Kidney epithelial cell (primary cell): ENCODE results near the gene OPHN1. TPM values are rescaled to one million over a fixed set of nuclear protein-coding genes. Genes with fewer than 3 reads are reported as not detected.

ENCODE experiments used
- DNase-seq: peaks from one replicate; pipeline ENCODE4 v3.0.0-alpha.2; 2010; ENCODE audit warnings: low read depth
- H3K27me3 ChIP-seq: 2 replicates; pipeline ENCODE4 v1.6.0; 2011; ENCODE audit warnings: low read length; ENCODE audit not compliant: control insufficient read depth, insufficient read depth
- H3K36me3 ChIP-seq: 2 replicates; pipeline ENCODE4 v1.5.1; 2011; ENCODE audit warnings: low read length; ENCODE audit not compliant: control insufficient read depth, insufficient read depth
- H3K4me3 ChIP-seq: 2 replicates; pipeline ENCODE4 v1.5.1; 2011; ENCODE audit warnings: low read depth, mild to moderate bottlenecking, control low read depth, low read length
- total RNA-seq: library from RNA; depleted of rRNA; stranded (reverse); fragments of >200 nt; gene quantifications from 2 replicates; pipeline ENCODE4 v1.2.3, GENCODE V29; 2015
- TF ChIP-seq, protein P1 (sequence below): IDR thresholded peaks from 2 replicates; pipeline ENCODE4 v1.5.1; 2011; ENCODE audit warnings: mild to moderate bottlenecking, moderate library complexity, low read length, control low read depth, inconsistent platforms; ENCODE audit not compliant: insufficient read depth, poor library complexity, severe bottlenecking

The OPHN1 gene
- total RNA-seq, 1 donor from 2014 or later = 6.9 TPM

DNA sequence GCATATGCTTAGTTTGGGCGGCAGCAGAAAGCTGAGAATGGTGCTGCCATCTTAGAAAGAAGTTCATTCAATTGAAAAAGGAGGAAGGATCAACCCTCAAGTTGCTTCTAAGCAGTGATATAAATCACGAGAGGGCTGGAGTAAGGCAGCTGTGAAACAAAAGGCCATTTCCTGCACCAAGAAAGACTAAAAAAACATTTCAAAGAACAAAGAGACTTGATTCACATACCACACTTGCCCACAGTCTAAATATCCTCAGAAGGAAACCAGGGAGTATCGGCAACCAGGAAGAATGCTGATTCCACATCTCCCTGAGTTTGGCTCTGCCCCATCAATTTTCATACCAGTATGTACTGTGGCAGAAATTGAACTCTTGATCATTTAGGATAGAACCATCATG, 240.1 kb downstream of the OPHN1 start:
- DNase-seq = no peak
- no peaks in the 10 kb centered on the region for H3K27me3 ChIP-seq
- H3K36me3 ChIP-seq = no peaks in the 10 kb centered on the region
- TF ChIP-seq, protein P1, sequence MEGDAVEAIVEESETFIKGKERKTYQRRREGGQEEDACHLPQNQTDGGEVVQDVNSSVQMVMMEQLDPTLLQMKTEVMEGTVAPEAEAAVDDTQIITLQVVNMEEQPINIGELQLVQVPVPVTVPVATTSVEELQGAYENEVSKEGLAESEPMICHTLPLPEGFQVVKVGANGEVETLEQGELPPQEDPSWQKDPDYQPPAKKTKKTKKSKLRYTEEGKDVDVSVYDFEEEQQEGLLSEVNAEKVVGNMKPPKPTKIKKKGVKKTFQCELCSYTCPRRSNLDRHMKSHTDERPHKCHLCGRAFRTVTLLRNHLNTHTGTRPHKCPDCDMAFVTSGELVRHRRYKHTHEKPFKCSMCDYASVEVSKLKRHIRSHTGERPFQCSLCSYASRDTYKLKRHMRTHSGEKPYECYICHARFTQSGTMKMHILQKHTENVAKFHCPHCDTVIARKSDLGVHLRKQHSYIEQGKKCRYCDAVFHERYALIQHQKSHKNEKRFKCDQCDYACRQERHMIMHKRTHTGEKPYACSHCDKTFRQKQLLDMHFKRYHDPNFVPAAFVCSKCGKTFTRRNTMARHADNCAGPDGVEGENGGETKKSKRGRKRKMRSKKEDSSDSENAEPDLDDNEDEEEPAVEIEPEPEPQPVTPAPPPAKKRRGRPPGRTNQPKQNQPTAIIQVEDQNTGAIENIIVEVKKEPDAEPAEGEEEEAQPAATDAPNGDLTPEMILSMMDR = no peak
- H3K4me3 ChIP-seq = no peak overlapping the region

DNA sequence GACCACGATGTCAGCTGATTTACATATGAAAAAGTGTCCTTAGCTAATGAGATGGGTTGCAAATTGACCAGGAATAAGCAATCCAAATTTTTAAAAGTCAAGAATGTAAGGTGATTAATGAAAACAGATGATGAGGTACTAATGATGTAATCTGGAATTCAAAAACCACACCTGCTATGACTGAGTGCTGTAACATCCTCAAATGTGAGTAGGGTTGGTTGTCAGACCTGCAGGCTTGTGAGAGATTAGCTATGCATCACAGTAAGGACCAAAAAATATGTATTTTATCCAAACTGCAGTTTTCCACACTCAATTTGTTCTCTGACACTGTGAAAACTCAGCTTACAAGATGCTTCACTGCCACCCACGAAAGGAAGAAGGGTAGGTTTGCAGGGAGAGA, 242.5 kb downstream of the OPHN1 start:
- no peak for DNase-seq
- Histone ChIP-seq H3K36me3 (no peaks in the 10 kb centered on the region), H3K4me3 (no peak overlapping the region), H3K27me3 (no peaks in the 10 kb centered on the region)
- TF ChIP-seq, protein P1 = no peak

DNA sequence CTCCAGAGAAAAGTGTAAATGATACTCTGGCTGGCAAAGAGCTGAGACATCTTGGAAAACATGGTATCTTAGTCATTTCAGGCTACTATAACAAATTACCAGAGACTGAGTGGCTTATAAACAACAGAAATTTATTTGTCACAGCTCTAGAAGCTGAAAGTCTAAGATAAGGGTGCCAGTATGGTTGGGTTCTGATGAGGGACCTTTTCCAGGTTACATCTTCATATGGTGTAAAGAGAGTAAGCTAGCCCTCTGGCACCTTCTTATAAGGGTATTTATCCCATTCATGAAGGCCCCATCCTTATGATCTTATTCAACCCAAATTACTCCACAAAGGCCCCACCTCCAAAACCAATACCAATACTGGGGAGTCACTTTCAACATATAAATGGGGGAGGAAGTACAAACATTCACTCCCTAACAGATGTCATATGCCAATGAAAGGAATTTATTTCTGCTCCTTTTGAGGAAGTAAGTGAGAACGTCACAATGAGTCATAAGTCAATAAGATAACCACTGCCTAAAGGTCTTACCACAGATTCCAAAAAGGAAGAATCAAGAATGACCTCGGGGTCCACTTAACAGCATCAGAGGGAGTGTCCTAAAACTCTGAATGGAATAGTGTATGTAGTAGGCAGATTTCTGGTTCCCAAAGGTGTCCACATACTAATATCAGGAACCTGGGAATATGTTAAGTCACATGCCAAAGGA, 246.6 kb downstream of the OPHN1 start:
- H3K4me3 ChIP-seq = no peak overlapping the region
- H3K27me3 ChIP-seq = no peaks in the 10 kb centered on the region
- H3K36me3 ChIP-seq = no peaks in the 10 kb centered on the region
- DNase-seq = no peak
- TF ChIP-seq, protein P1 = no peak

DNA sequence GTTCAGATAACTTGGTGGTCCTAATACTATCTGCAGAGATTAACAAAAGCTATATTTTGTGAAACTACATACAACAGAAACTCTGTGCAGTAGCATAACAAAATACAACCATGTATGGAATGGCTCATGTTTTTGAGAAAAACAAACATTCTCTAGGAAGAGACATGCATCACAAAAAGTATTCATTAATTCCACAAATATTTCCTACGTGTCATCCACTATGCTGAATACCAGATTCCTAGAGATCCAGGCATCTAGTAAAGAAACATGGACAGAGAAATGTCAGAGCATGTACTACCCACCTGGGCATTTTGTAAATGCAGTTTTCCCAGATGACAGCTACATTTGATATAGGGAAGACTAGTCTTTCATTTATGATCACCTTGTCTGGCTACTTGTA, 248.1 kb downstream of the OPHN1 start:
- no peak overlapping the region for H3K4me3 ChIP-seq
- TF ChIP-seq, protein P1 = no peak
- no peaks in the 10 kb centered on the region for H3K36me3 ChIP-seq
- DNase-seq = no peak
- no peaks in the 10 kb centered on the region for H3K27me3 ChIP-seq

DNA sequence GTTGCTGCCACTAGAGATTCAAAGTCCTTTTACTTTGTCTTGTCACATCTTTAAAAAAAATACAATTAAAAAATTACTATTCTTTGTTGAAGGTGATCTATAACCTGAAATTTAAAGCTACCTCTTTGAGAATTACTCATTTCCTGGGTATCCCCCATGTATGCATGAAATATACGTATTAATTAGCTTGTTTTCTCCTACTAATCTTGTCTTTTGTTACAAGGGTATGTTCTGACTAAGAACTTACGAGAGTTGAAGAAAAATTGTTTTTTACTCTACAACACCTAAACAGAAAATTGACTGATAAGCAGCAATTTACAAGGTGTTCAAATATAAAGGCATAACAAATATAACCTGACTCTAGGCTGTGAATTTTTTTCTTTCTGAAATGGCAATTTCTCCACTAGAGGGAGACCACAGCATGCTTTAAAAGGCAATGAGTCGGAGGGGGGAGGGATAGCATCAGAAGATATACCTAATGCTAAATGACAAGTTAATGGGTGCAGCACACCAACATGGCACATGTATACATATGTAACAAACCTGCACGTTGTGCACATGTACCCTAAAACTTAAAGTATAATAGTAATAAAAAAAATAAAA, 249.6 kb downstream of the OPHN1 start:
- Histone ChIP-seq H3K36me3 (no peaks in the 10 kb centered on the region), H3K27me3 (no peaks in the 10 kb centered on the region), H3K4me3 (no peak overlapping the region)
- no peak for DNase-seq
- TF ChIP-seq, protein P1 = peak; percentile 48
